HG02642 (cell line): Measurements from ENCODE around the gene ONECUT3.

Experiments
- ATAC-seq: cut with Tn5 transposase; IDR thresholded peaks from one replicate; pipeline ENCODE4 v1.9.1; 2021; ENCODE audit warnings: mild to moderate bottlenecking; ENCODE audit not compliant: unreplicated experiment, poor library complexity

Gene ONECUT3

DNA sequence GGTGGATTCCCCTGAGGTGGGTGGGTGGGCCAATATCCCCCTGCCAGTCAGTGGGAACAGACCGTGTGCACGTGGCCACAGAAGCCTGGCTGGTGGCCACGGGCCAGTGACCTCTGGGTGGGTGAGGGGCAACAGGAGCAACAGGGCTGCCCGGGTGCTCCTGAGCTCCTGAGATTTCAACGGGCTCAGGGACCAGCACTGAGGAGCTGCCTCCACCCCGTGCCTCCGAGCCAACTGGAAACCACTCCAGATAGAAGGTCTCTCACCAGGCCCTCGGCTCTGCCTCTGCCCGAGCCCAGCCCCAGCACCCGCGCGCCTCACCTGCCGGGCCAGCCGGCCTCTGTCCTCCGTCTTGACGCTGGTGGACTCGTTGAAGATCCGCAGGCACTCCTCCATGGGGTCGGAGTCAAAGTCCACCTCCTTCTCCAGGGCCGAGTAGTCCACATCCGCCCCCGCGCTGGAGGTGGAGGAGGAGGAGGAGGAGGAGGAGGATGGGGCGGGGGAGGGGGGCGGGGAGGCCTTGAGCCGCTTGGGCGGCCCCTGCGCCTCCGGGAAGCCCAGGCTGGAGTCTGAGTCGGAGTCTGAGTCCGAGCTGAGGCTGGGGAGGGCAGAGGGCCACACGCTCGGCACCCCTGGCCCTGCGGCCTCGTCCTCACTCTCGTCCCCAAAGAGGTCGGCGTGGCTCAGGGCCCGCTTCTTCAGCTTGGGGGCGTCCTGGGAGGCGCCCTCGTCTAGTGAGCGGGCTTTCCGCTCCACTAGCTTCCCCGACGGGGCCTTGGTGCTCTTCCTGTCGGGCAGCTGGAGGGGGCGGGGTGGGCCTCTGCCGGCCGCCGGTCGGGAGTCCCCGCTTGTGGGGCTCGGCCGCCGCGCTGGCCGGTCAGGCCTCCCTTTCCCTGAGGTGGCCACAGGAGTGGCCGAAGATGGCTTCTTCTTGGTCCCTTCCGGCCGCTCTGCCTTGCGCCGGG lies 73.5 kb downstream of the ONECUT3 start:
- ATAC-seq: no peak

GRCh38 chr19:1827566-1828278 lies 74.4 kb downstream of the ONECUT3 start:
- no peak for ATAC-seq

DNA sequence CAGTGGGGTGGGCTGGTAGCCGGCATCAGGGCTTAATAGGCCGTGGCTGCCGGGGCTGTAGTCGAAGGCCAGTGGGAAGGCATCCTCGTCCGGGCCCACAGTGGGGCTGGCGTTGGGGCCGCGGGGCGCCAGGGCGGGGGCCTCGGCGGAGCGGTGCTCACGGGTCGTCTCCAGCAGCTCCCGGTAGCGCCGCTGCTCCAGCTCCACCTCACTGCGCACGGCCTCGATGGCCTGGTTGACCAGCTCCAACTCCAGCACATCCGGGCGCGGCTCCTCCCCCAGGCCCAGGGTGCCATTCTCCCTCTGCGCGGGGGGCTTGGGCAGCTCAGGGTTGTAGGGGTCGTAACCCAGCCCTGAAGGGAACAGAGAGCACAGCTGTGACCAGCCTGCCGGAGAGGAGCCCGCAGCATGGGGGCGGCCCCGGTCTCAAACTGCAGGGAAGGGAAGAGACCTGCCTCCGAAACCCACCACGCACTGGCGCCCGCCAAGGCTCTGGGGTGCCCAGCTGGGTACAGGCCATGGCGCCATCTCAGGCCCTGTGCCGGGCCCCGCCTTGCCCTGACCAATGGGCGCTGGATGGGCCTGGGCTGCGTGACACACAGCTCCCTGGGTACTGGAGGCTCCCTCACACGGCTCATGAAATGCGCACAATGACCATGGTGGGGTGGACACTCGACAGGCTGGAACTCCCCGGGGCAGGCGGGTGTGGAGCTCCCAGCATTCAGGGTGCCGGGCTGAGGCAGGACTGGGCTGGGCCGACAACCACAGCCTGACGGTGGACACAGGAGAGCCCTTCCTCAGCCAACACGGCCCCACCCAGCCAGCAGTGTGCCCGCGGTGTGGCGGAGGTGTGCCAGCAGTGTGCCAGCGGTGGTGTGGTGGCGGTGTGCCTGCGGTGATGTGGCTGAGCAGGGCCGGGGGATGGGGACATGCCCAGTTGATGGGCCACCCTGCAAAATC lies 75.3 kb downstream of the ONECUT3 start:
- ATAC-seq: no peak

- ATAC-seq: no peak
These were observed 76.7 kb downstream of the ONECUT3 start for GRCh38 chr19:1829958-1830357.

GRCh38 chr19:1830568-1830967 lies 77.3 kb downstream of the ONECUT3 start:
- no peak for ATAC-seq
